Measurements from ENCODE around the gene PIK3C2G. TPM values are rescaled to one million over a fixed set of nuclear protein-coding genes. Genes with fewer than 3 reads are reported as not detected.

PIK3C2G gene
- total RNA-seq, 4 donors from 2014 or later = 0.30 TPM; not detected in 3

GRCh38 chr12:18361433-18361832 is 100.1 kb downstream of the PIK3C2G start:
- no peak overlapping the region for H3K4me3 ChIP-seq
- no peak for DNase-seq (ENCODE audit: low spot score in 2 of 2)
- no peak for TF ChIP-seq POLR2A (IDR thresholded peaks at IDR 0.05)
- TF ChIP-seq EP300 (IDR thresholded peaks at IDR 0.05) = no peak
- no peak for TF ChIP-seq CTCF (IDR thresholded peaks at IDR 0.05)
- H3K9me3 ChIP-seq = no peaks in the 10 kb centered on the region
- H3K36me3 ChIP-seq = no peaks in the 10 kb centered on the region
- H3K27ac ChIP-seq = no peak overlapping the region
- no peaks in the 10 kb centered on the region for H3K27me3 ChIP-seq
- H3K4me1 ChIP-seq = no peaks in the 10 kb centered on the region

DNA sequence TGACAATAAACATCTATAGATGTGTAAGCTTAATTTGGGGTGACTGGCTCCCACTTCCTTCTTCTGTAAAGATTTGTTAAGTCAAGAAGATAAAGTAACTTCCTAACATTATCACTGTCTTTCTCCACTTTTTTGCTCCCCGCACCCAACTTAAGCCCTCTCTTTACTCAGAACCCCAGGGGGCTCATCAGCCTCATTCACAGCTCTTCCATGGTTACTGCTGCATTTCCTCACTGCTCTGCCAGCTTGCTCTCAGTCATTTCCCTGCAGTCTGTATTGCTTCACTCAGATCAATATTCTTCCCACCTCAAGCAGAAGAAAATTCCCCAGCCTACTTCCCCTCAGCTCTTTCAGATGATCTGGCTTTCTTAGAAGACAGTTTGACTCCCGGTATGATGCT is 102.0 kb downstream of the PIK3C2G start:
- Histone ChIP-seq H3K4me3 (no peak overlapping the region), H3K4me1 (no peaks in the 10 kb centered on the region), H3K9me3 (no peaks in the 10 kb centered on the region), H3K27me3 (no peaks in the 10 kb centered on the region), H3K27ac (no peak overlapping the region), H3K36me3 (no peaks in the 10 kb centered on the region)
- TF ChIP-seq POLR2A (IDR thresholded peaks at IDR 0.05) = no peak
- no peak for TF ChIP-seq EP300 (IDR thresholded peaks at IDR 0.05)
- TF ChIP-seq CTCF (IDR thresholded peaks at IDR 0.05) = no peak
- no peak for DNase-seq (ENCODE audit: low spot score in 2 of 2)
- 66 to 68% methylated on average over 2 of the region's 2 CpGs for WGBS, 2 donors

GRCh38 chr12:18368594-18368993 is 107.3 kb downstream of the PIK3C2G start:
- no peak for DNase-seq (ENCODE audit: low spot score in 2 of 2)
- WGBS, 2 donors = 90 to 97% methylated on average over 3 of the region's 3 CpGs
- no peaks in the 10 kb centered on the region for H3K27me3 ChIP-seq
- no peaks in the 10 kb centered on the region for H3K4me1 ChIP-seq
- H3K36me3 ChIP-seq = no peaks in the 10 kb centered on the region
- H3K9me3 ChIP-seq = no peaks in the 10 kb centered on the region
- H3K27ac ChIP-seq = no peak overlapping the region
- TF ChIP-seq EP300 (IDR thresholded peaks at IDR 0.05) (no peak), POLR2A (IDR thresholded peaks at IDR 0.05) (no peak), CTCF (IDR thresholded peaks at IDR 0.05) (no peak)
- no peak overlapping the region for H3K4me3 ChIP-seq

DNA sequence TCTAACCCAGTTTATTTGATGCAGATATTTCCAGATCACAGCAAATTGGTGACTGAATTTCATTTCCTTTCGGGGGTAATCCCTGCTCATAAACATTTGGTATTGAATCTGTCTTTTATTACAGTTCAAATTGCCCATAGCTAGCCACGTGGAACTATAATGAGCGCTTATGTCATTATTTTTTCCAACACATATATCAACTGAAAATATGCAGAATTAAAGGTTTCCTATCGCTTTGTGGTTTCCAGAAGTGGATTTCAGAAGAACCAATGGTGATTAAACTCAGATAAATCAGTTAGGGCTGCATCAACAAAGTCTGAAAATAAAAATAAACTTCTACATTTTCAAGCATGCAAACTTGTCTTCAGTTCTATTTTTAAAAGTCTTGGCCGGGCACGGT is 111.9 kb downstream of the PIK3C2G start:
- no peak overlapping the region for H3K4me3 ChIP-seq
- peaks cover 0 to 17% (median 0%) of the 10 kb centered on the region in 4 donors for H3K9me3 ChIP-seq
- DNase-seq (ENCODE audit: low spot score in 2 of 2) = no peak
- H3K36me3 ChIP-seq = no peaks in the 10 kb centered on the region
- H3K27me3 ChIP-seq = no peaks in the 10 kb centered on the region
- no peak for TF ChIP-seq CTCF (IDR thresholded peaks at IDR 0.05)
- no peak for TF ChIP-seq POLR2A (IDR thresholded peaks at IDR 0.05)
- no peak for TF ChIP-seq EP300 (IDR thresholded peaks at IDR 0.05)
- no peak overlapping the region for H3K27ac ChIP-seq
- no peaks in the 10 kb centered on the region for H3K4me1 ChIP-seq
- WGBS, 2 donors = 59 to 62% methylated on average over 6 of the region's 6 CpGs

DNA sequence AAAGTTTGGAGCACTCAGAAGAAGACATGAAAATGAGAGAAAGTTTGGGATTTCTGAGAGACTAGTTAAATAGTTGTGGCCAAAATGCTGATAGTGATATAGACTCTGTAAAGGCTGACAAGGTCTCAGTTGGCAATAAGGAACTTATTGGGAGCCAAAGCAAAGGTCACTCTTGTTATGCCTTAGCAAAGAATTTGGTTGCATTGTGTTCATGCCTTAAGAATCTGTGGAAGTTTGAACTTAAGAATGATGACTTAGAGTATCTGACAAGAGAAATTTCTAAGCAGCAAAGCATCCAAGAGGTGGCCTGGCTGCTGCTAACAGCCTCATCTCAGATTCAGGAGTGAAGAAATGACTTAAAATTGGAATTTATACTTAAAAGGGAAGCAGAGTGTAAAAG is 113.8 kb downstream of the PIK3C2G start:
- no peak overlapping the region for H3K27ac ChIP-seq
- H3K36me3 ChIP-seq = no peaks in the 10 kb centered on the region
- TF ChIP-seq EP300 (IDR thresholded peaks at IDR 0.05) = no peak
- no peaks in the 10 kb centered on the region for H3K4me1 ChIP-seq
- H3K27me3 ChIP-seq = no peaks in the 10 kb centered on the region
- no peak for DNase-seq (ENCODE audit: low spot score in 2 of 2)
- H3K9me3 ChIP-seq = peaks cover 0 to 20% (median 0%) of the 10 kb centered on the region in 4 donors
- H3K4me3 ChIP-seq = no peak overlapping the region

DNA sequence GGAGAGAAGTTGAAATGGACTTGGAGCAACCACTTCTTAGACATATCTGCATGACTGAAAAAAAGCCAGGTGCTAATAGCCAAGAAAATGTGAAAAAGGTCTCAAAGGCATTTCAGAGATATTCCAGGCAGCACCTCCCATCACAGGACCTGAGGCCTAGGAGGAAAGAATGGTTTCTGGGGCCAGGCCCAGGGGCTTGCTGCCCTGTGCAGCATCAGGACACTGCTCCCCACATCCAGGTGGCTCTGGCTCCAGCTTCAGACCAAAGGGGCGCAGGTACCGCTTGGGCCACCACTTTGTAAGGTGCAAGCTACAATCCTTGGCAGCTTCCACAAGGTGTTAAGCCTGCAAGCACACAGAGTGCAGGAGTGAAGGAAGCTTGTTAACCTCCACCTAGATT is 114.3 kb downstream of the PIK3C2G start:
- 63 to 94% methylated on average over 2 of the region's 2 CpGs for WGBS, 2 donors
- TF ChIP-seq EP300 (IDR thresholded peaks at IDR 0.05) (no peak), POLR2A (IDR thresholded peaks at IDR 0.05) (no peak), CTCF (IDR thresholded peaks at IDR 0.05) (no peak)
- no peak overlapping the region for H3K4me3 ChIP-seq
- no peaks in the 10 kb centered on the region for H3K4me1 ChIP-seq
- H3K36me3 ChIP-seq = no peaks in the 10 kb centered on the region
- DNase-seq (ENCODE audit: low spot score in 2 of 2) = no peak
- no peak overlapping the region for H3K27ac ChIP-seq
- H3K27me3 ChIP-seq = no peaks in the 10 kb centered on the region
- peaks cover 0 to 20% (median 0%) of the 10 kb centered on the region in 4 donors for H3K9me3 ChIP-seq

Measured in tibial nerve (tissue), 4 donors.